H1 (cell line): Measurements from ENCODE around the gene GGTLC2. TPM values are rescaled to one million over a fixed set of nuclear protein-coding genes. Genes with fewer than 3 reads are reported as not detected.

Source experiments
- TCF12 ChIP-seq: IDR thresholded peaks from 2 replicates; pipeline ENCODE4 v1.6.1; 2011; ENCODE audit warnings: low read depth, mild to moderate bottlenecking, low read length
- polyA plus RNA-seq, 7 experiments: library from polyadenylated mRNA; depleted of rRNA in 3 of 7; stranded (reverse) in 5 of 7; unstranded in 2 of 7; fragments of >200 nt in 5 of 7; fragments of 200-250 nt in 2 of 7; gene quantifications; 1 replicate in 5 of 7; 2 replicates in 1 of 7; 4 replicates in 1 of 7; pipeline versions ENCODE4 v1.2.1 to v1.2.3, GENCODE V29; 2011 to 2013; ENCODE audit warnings: missing spikeins in 2 of 7, mixed read lengths in 2 of 7
- small RNA-seq: library from polyadenylated mRNA; stranded (forward); fragments of <200 nt; extraction: miRNeasy Mini kit (QIAGEN cat#:217004); gene quantifications from one replicate; pipeline ENCODE3, GENCODE V24; 2013; ENCODE audit not compliant: insufficient read depth
- total RNA-seq: library from RNA; stranded (reverse); fragmentation: NEBNext Ultra II Directional; extraction: Animal tissue kit (Norgen Biotek cat#: 25700); gene quantifications from 2 replicates; pipeline ENCODE4 v1.2.1, GENCODE V29; 2021

Gene GGTLC2
- total and polyA plus RNA-seq, 2 of the 8 experiments (the other 6 are each of a cell fraction or from before 2014, with no cell fraction given): not detected

DNA sequence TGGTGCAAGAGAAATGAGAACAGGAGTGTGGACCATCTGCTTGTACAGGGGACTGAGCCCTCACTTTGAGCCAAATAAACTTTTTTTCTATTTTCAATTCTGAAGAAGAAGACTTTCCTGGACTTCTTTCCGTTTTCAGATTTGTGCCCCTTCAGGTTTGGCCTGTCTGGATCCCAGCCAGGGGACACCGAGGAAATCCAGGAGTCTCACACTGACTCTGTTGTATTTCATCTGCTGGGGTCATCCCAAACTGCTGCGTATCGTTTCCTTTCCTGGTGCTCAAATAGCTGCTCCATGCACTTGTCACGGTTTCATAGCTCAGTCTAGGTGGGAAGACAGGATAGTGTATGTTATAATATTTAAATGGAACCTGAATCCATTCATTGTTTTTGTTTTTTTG, 51.7 kb downstream of the GGTLC2 start (continued):
- no peak for TF ChIP-seq TCF12

Small RNA genes lying within 50 kb of the gene (small RNA-seq; reads per million reads assigned to genes)
- gene AC244250.2: not detected
- not detected for gene IGLV3-29
- gene IGLVVI-25-1: not detected

Other genes starting within 250 kb of the GGTLC2 start
- 9.9 and 11.7 TPM in 2 replicates for gene ZNF280B, start 135.9 kb upstream of the GGTLC2 start, total RNA-seq
- gene ZNF280B, start 135.9 kb upstream of the GGTLC2 start, polyA plus RNA-seq (2011; rRNA removed): 2.5 and 4.8 TPM in 2 replicates
- gene ZNF280A, start 124.3 kb upstream of the GGTLC2 start, total RNA-seq: 0.48 and 0.61 TPM in 2 replicates
- 0.06 and 0.09 TPM in 2 replicates for gene ZNF280A, start 124.3 kb upstream of the GGTLC2 start, polyA plus RNA-seq (2011; rRNA removed)
- 0.46 and 1.1 TPM in 2 replicates for gene PRAME, start 85.3 kb upstream of the GGTLC2 start, total RNA-seq
- 0.15 and 0.36 TPM in 2 replicates for gene PRAME, start 85.3 kb upstream of the GGTLC2 start, polyA plus RNA-seq (2011; rRNA removed)
- not detected in 2 replicates for gene IGLL5, start 243.2 kb downstream of the GGTLC2 start, total RNA-seq
- not detected in 2 replicates for gene IGLL5, start 243.2 kb downstream of the GGTLC2 start, polyA plus RNA-seq (2011; rRNA removed)